GM18519 (cell line): Measurements from ENCODE around the gene KLHL15.
"Not testable (repeated sequence)": the region's sequence is repeated elsewhere in the genome, so short reads cannot be mapped to it uniquely, and the experiment has no call there.

ENCODE experiments used
- ATAC-seq: cut with Tn5 transposase; IDR thresholded peaks from one replicate; pipeline ENCODE4 v1.9.1; 2021; ENCODE audit warnings: mild to moderate bottlenecking, moderate library complexity; ENCODE audit not compliant: unreplicated experiment, low FRiP score

KLHL15 gene

GRCh38 chrX:24019448-24019847 is 7.5 kb downstream of the KLHL15 start:
- ATAC-seq, result no peak

- ATAC-seq, result no peak
These were observed 8.2 kb downstream of the KLHL15 start for GRCh38 chrX:24018809-24019208.

- no peak for ATAC-seq
These were observed 9.3 kb downstream of the KLHL15 start for GRCh38 chrX:24017674-24018073.

- peak; percentile 62 for ATAC-seq
These were observed 12.5 kb downstream of the KLHL15 start for GRCh38 chrX:24014388-24015018.

- ATAC-seq, result no peak
These were observed 14.7 kb downstream of the KLHL15 start for GRCh38 chrX:24012266-24012665.

GRCh38 chrX:24005867-24006266 is 21.1 kb downstream of the KLHL15 start:
- ATAC-seq, result no peak

- ATAC-seq, result no peak
These were observed 22.0 kb downstream of the KLHL15 start for GRCh38 chrX:24005028-24005427.

- ATAC-seq, result no peak
These were observed 24.2 kb downstream of the KLHL15 start for GRCh38 chrX:24002792-24003191.

- ATAC-seq, result peak; percentile 79
These were observed 24.8 kb downstream of the KLHL15 start for GRCh38 chrX:24002167-24002566.

- no peak for ATAC-seq
These were observed 27.3 kb downstream of the KLHL15 start for GRCh38 chrX:23999671-24000070.

GRCh38 chrX:23993012-23993633 is 33.9 kb downstream of the KLHL15 start:
- no peak for ATAC-seq

GRCh38 chrX:23992431-23992830 is 34.6 kb downstream of the KLHL15 start:
- ATAC-seq, result no peak

GRCh38 chrX:23990455-23990854 is 36.5 kb downstream of the KLHL15 start:
- no peak for ATAC-seq

- no peak for ATAC-seq
These were observed 37.3 kb downstream of the KLHL15 start for GRCh38 chrX:23989689-23990088.

GRCh38 chrX:23982891-23983290 is 44.1 kb downstream of the KLHL15 start:
- no peak for ATAC-seq

GRCh38 chrX:23981711-23982110 is 45.3 kb downstream of the KLHL15 start:
- no peak for ATAC-seq

GRCh38 chrX:23981222-23981621 is 45.8 kb downstream of the KLHL15 start:
- no peak for ATAC-seq

- no peak for ATAC-seq
These were observed 47.0 kb downstream of the KLHL15 start for GRCh38 chrX:23980011-23980441.

- ATAC-seq, result no peak
These were observed 48.5 kb downstream of the KLHL15 start for GRCh38 chrX:23978491-23978890.

GRCh38 chrX:23965630-23966029 is 61.4 kb downstream of the KLHL15 start:
- not testable (repeated sequence) for ATAC-seq

GRCh38 chrX:23964191-23964590 is 62.8 kb downstream of the KLHL15 start:
- ATAC-seq, result no peak

- ATAC-seq, result no peak
These were observed 67.2 kb downstream of the KLHL15 start for GRCh38 chrX:23959781-23960180.
